ENCODE results near the gene UQCRHL. TPM values are rescaled to one million over a fixed set of nuclear protein-coding genes. Genes with fewer than 3 reads are reported as not detected.

UQCRHL gene
- total and polyA plus RNA-seq, 10 of the 15 experiments (the other 5 are each of a cell fraction or from before 2014, with no cell fraction given): 1.4 to 17.3 (median 5.7) TPM

DNA sequence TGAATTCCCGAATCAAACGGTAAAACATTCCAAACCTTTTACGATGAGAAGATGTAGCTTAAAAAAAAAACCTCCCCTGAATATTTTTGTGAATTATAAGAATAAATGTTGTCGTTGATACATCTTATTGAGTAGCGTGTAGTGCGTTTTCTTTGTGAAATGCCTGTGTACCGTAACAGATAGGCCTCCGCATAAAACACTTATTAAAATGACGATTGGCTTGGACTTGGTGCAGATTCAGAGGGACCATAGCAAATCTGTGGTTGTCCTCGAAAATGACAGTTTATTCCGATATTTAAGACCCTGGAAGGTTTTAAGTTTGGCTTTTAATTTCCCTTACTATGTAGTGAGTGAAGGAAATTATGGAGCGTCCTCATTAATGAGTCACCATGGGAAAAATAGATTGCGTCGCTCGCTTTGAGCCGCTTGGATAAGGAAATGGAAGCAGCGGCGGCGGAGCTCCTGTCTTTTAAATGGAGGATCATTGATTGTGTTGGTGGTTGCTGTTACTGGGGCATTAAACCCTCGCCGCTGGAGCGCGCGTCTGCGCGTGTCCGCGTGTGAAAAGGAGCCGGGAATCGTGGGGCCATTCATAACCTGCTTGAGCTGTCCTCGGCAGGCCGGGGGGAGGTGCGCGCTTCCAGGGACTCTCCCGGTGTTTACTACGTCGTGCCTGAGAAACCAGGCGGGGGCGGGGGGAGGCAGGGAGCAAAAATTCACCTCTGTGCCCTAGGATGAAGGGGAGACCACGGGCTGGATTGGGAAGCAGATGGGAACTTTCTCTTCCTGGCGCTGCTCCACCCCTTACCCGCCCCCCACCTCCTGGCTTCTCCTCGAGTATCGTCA, 41.7 kb upstream of the UQCRHL start:
- ChIA-PET POLR2A (interaction anchor here (0.5 to 6.1 kb wide), 11 partner anchors 12 to 126 kb away, joined by 3 to 75 read pairs (median 4); partner anchors contain the start of gene ZBTB17), SMC1A (ENCODE audit: uncharacterized antibody, unreplicated experiment) (interaction anchor here (0.6 to 5.2 kb wide), 11 partner anchors 11 to 159 kb away, joined by 3 to 27 read pairs (median 6); partner anchors contain the start of gene ZBTB17), RAD21 (ENCODE audit: unreplicated experiment) (interaction anchor here (0.6 to 6.2 kb wide), 12 partner anchors 10 to 244 kb away, joined by 3 to 55 read pairs (median 6); partner anchors contain the start of genes SRARP and ZBTB17), CTCF (interaction anchor here (0.6 to 1.6 kb wide), 5 partner anchors 15 to 114 kb away, joined by 3 to 5 read pairs (median 3); no protein-coding TSS in a partner anchor)
- DNase-seq (ENCODE audit: low read depth, low spot score): no peak
- Histone ChIP-seq H3K4me1 (ENCODE audit: control insufficient read depth, insufficient read depth, low read length) (peaks cover 4% of the 10 kb centered on the region), H3K36me3 (ENCODE audit: control insufficient read depth in 2 of 2, insufficient read depth in 2 of 2, low read length in 1 of 2) (no peaks in the 10 kb centered on the region), H2AFZ (ENCODE audit: control insufficient read depth, low read depth, low read length) (peak overlapping the region; percentile 53; the same call in 1 of the 2 replicates), H3K4me2 (ENCODE audit: control insufficient read depth, insufficient read depth) (peak overlapping the region; percentile 94), H3K4me3 (peak overlapping the region; percentile 94), H3K27me3 (replicated peaks in 1 of 2; ENCODE audit: control insufficient read depth in 2 of 2, insufficient read depth in 2 of 2, low read length in 1 of 2) (no peaks in the 10 kb centered on the region), H3K9me3 (replicated peaks; ENCODE audit: control insufficient read depth, insufficient read depth, low read length) (no peaks in the 10 kb centered on the region), H4K20me1 (ENCODE audit: control insufficient read depth, insufficient read depth) (no peaks in the 10 kb centered on the region), H3K79me2 (ENCODE audit: control insufficient read depth, insufficient read depth, low read length) (peaks cover 85% of the 10 kb centered on the region), H3K9ac (ENCODE audit: control insufficient read depth, insufficient read depth, low read length) (peak overlapping the region; percentile 88), H3K27ac (ENCODE audit: control insufficient read depth, insufficient read depth) (peak overlapping the region; percentile 86)
- in situ Hi-C loops (cut with MboI): no loop called here
- BruUV-seq (replicated peaks): TSS peak; percentile 59
- intact Hi-C loops (cut with micrococcal nuclease; ENCODE audit: unreplicated experiment): loop anchor here (5.0 to 10.0 kb wide), 3 partner anchors 118 to 518 kb away; partner anchors contain the start of genes CASP9, DNAJC16 and SZRD1
- no peak for FAIRE-seq
- peak; percentile 34 for ATAC-seq
- 1% methylated on average over 40 of the region's 44 CpGs for WGBS (ENCODE audit: insufficient coverage, insufficient replicate concordance, low lambda C conversion rate, missing lambda C conversion rate)
- TF ChIP-seq MLLT1 (IDR thresholded peaks at IDR 0.05) (no peak; the same call in 1 of the 2 replicates), ATF7 (IDR thresholded peaks at IDR 0.05; ENCODE audit: low read depth) (no peak), NBN (IDR thresholded peaks at IDR 0.05) (0 out of 2 replicates have a peak, but pooled peaks have one; percentile 62), MYC (IDR thresholded peaks at IDR 0.05; ENCODE audit: insufficient read depth, insufficient read length, insufficient replicate concordance, low read length, severe bottlenecking) (no peak), NR2F1 (conservative IDR thresholded peaks at IDR 0.05) (no peak), ZBED1 (IDR thresholded peaks at IDR 0.05; ENCODE audit: borderline replicate concordance) (no peak), BACH1 (IDR thresholded peaks at IDR 0.05; ENCODE audit: borderline replicate concordance) (peak; percentile 58; the same call in 1 of the 2 replicates), NFIC (IDR thresholded peaks at IDR 0.05; ENCODE audit: low read depth, low read length) (0 out of 2 replicates have a peak, but pooled peaks have one; percentile 14), POLR2AphosphoS5 (IDR thresholded peaks at IDR 0.05; ENCODE audit: low read length) (peak; percentile 80), PAX8 (IDR thresholded peaks at IDR 0.05) (peak; percentile 73; the same call in 1 of the 2 replicates), ZNF217 (IDR thresholded peaks at IDR 0.05) (no peak), EGR1 (IDR thresholded peaks at IDR 0.05; ENCODE audit: borderline replicate concordance in 1 of 2, low read depth in 2 of 2, low read length in 2 of 2) (0 out of 3 replicates have a peak, but pooled peaks of 1 of the 2 experiments have one; percentile 51), YY1 (IDR thresholded peaks at IDR 0.05; ENCODE audit: low read depth, low read length) (peak; percentile 80), DPF2 (IDR thresholded peaks at IDR 0.05) (0 out of 2 replicates have a peak, but pooled peaks have one; percentile 33), TAF1 (IDR thresholded peaks at IDR 0.05; ENCODE audit: borderline replicate concordance, low read depth, low read length) (0 out of 2 replicates have a peak, but pooled peaks have one; percentile 72), HDAC6 (IDR thresholded peaks at IDR 0.05; ENCODE audit: unreplicated experiment) (no peak), ZNF687 (IDR thresholded peaks at IDR 0.05) (0 out of 2 replicates have a peak, but pooled peaks have one; percentile 5)
